ENCODE results near the gene C8G.

Gene C8G

DNA sequence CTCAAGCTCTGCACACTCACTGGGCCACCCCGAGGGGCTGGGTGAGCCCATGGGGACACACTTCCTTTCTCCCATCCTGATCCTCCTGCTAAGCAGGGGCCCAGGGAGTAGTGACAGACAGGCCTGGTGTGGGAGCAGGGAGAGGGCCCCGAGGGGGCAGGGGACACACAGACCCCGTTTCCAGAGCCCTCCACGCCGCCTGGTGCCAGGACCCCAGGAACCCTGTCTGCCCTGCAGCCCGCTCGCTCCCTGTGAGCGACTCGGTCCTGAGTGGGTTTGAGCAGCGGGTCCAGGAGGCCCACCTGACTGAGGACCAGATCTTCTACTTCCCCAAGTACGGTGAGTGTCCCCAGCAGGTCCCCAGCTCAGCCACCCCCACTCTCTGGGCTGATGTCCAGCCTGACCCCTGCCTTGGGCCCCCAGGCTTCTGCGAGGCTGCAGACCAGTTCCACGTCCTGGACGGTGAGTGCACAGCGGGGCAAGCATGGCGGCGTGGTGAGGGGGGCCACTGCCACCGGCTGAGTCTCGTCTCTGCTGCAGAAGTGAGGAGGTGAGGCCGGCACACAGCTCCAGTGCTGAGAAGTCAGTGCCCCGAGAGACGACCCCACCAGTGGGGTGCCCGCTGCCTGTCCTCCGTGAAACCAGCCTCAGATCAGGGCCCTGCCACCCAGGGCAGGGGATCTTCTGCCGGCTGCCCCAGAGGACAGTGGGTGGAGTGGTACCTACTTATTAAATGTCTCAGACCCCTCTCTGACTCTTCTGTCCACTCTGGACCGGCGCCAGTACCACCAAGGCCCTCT is 1.4 kb downstream of the C8G start:
- Histone ChIP-seq H3K4me3 (ENCODE audit: low read length) (no peak overlapping the region), H3K4me1 (ENCODE audit: control insufficient read depth, insufficient read depth, low read length) (peaks cover 40% of the 10 kb centered on the region), H3K36me3 (ENCODE audit: control insufficient read depth, insufficient read depth, low read length) (peaks cover 5% of the 10 kb centered on the region), H3K9ac (ENCODE audit: low read length) (no peak overlapping the region), H3K27me3 (ENCODE audit: control insufficient read depth, insufficient read depth, low read length) (no peaks in the 10 kb centered on the region), H3K9me3 (ENCODE audit: control insufficient read depth, low read length) (no peaks in the 10 kb centered on the region)

DNA sequence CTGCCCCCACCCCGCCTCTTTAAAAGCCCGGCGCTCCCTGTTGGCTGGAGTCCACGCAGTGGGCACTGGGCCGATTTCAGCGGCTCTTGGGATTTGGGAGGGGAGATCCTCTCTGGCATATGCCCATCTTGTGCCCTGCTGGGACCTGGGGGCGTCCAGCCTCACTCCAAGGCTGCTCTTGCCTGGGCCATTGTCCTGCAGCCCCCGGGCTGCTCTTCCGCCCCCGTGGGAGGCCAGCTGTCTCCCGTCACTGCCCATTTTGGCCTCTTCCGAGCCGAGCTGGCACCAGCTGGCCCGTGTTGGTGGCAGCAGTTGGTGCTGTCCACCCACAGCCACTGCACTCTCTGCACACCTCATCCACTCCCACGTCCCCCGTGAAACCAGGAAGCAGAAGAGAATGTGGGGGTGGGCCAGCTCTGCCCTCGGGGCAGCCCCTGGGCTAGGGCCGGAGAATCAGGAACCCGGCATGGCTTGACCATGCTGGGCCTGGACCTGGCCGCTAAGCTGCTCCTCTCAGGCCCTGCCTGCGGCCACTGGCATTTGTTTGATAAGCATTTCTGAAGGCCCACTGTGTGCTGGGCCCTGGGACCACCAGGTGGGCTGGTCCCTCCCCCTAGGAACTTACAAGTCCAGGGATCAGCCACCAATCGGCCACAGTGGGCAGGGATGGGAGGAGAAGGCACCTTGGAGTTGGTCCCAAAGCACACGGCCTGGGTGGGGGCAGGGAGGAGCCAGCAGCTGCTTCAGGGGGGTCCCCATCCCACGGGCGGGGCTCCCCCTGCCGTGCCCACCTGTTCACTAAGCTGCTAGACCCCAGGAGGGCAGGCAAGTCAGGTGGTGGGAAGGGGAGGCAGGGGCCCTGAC is 2.2 kb downstream of the C8G start:
- Histone ChIP-seq H3K4me3 (ENCODE audit: low read length) (no peak overlapping the region), H3K36me3 (ENCODE audit: control insufficient read depth, insufficient read depth, low read length) (peaks cover 3% of the 10 kb centered on the region), H3K9me3 (ENCODE audit: control insufficient read depth, low read length) (no peaks in the 10 kb centered on the region), H3K9ac (ENCODE audit: low read length) (no peak overlapping the region), H3K27me3 (ENCODE audit: control insufficient read depth, insufficient read depth, low read length) (no peaks in the 10 kb centered on the region), H3K4me1 (ENCODE audit: control insufficient read depth, insufficient read depth, low read length) (peaks cover 45% of the 10 kb centered on the region)

- Histone ChIP-seq H3K9ac (ENCODE audit: low read length) (no peak overlapping the region), H3K36me3 (ENCODE audit: control insufficient read depth, insufficient read depth, low read length) (no peaks in the 10 kb centered on the region), H3K9me3 (ENCODE audit: control insufficient read depth, low read length) (no peaks in the 10 kb centered on the region), H3K27me3 (ENCODE audit: control insufficient read depth, insufficient read depth, low read length) (no peaks in the 10 kb centered on the region), H3K4me3 (ENCODE audit: low read length) (no peak overlapping the region), H3K4me1 (ENCODE audit: control insufficient read depth, insufficient read depth, low read length) (peaks cover 38% of the 10 kb centered on the region)
These were observed 3.0 kb downstream of the C8G start for GRCh38 chr9:136947955-136948510.

DNA sequence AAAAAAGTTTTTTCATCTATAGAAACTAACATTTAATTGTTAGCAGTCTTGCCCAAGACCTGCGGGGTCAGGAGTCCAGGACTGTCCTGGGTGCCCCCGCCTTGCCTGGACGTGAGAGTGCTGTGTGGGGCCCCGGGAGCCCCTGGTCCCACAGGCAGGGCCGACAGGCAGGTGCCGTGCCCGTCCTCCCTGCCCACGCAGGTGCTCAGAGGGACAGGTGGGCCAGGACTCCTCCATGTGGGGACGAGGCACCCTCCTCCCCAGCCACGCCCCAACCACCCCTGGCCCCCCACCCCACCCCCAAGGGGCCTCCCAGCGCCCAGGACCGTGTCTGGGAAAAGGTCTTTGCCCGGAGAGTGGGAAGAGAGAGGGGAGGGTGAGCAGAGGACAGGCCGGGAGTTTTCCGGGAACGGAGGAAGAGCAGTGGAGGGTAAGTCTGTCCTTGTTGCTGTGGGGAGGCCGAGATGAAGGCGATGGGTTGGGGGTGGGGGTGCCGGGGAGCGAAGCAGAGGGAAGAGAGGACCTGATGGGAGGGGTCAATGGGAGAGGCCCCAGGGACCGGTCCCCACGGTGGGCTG is 4.3 kb downstream of the C8G start:
- Histone ChIP-seq H3K4me1 (ENCODE audit: control insufficient read depth, insufficient read depth, low read length) (peaks cover 33% of the 10 kb centered on the region), H3K27me3 (ENCODE audit: control insufficient read depth, insufficient read depth, low read length) (no peaks in the 10 kb centered on the region), H3K36me3 (ENCODE audit: control insufficient read depth, insufficient read depth, low read length) (no peaks in the 10 kb centered on the region), H3K9me3 (ENCODE audit: control insufficient read depth, low read length) (no peaks in the 10 kb centered on the region), H3K4me3 (ENCODE audit: low read length) (no peak overlapping the region), H3K9ac (ENCODE audit: low read length) (peak overlapping the region; percentile 59)

DNA sequence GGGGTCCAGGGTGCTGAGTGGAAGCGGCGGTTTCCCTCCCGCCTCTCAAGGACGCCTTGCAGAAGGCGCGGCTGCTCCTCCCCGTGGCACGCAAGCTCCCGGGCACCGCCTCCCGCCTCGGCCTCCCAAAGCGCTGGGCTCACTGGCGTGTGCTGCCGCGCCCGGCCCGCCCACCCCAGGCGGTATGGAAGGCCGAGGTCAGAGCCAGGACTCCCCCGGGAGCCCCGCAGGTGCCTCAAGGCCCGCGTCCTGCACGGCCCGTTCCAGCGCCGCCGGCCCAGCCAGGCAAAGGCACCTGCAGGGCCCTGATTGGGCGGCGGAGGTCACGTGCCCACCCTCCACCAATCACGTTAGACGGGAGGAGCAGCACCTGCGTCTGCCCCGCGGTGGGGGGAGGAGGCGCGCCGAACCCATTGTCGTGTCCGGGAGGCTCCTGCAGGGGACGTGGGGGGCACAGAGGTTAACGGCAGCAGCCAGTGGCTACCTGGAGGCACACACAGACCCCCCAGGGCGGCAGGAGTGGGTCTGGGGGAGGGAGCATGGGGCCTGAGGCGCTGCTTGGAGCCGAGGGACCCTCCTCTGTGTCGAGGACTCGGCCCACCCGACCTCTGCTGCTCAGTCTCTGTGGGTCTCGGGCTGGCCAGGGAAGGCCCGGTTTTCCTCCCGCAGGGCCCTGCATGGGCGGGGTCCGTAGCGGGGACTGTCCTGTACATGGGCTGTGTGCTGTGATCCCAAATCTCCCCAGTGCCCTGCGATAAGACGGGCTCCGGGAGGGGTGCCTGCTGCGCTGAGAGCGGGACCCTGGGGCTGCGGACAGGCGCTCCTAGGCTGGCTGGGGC is 5.0 kb downstream of the C8G start:
- Histone ChIP-seq H3K9me3 (ENCODE audit: control insufficient read depth, low read length) (no peaks in the 10 kb centered on the region), H3K4me1 (ENCODE audit: control insufficient read depth, insufficient read depth, low read length) (peaks cover 29% of the 10 kb centered on the region), H3K36me3 (ENCODE audit: control insufficient read depth, insufficient read depth, low read length) (no peaks in the 10 kb centered on the region), H3K4me3 (ENCODE audit: low read length) (peak overlapping the region; percentile 63), H3K27me3 (ENCODE audit: control insufficient read depth, insufficient read depth, low read length) (no peaks in the 10 kb centered on the region), H3K9ac (ENCODE audit: low read length) (peak overlapping the region; percentile 81)

DNA sequence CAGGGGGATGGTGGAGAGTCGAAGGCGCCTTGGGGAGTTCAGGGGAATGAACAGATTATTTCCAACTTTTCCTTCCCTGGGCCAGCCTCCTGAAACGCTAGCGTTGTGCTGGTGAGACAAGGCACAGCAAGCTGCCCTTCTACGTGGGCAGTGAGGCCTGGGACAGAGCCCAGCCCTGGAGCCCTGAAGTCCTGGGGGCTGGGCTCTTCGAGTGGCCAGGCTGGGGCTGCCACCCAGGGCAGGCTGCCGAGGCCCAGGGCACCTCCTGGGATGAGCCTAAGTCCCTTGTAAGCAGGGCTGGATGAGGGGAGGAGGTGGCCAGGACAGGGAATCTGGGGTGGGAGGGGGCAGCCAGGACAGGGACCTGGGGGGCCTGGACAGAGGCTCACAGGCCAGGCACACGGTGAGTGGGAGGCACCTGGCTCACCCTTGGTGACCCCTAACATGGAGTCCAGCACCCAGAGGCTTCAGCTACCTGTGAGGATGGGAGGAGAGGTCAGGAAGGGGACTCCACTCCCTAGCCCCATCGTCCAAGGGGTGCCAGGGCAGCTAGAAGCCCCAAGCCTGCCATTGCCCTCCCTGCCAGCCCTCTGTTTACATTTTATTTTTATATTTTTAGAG is 5.7 kb downstream of the C8G start:
- peaks cover 27% of the 10 kb centered on the region for H3K4me1 ChIP-seq (ENCODE audit: control insufficient read depth, insufficient read depth, low read length)
- peak overlapping the region; percentile 81 for H3K9ac ChIP-seq (ENCODE audit: low read length)
- no peaks in the 10 kb centered on the region for H3K9me3 ChIP-seq (ENCODE audit: control insufficient read depth, low read length)
- no peaks in the 10 kb centered on the region for H3K27me3 ChIP-seq (ENCODE audit: control insufficient read depth, insufficient read depth, low read length)
- H3K4me3 ChIP-seq (ENCODE audit: low read length) = peak overlapping the region; percentile 63
- no peaks in the 10 kb centered on the region for H3K36me3 ChIP-seq (ENCODE audit: control insufficient read depth, insufficient read depth, low read length)

DNA sequence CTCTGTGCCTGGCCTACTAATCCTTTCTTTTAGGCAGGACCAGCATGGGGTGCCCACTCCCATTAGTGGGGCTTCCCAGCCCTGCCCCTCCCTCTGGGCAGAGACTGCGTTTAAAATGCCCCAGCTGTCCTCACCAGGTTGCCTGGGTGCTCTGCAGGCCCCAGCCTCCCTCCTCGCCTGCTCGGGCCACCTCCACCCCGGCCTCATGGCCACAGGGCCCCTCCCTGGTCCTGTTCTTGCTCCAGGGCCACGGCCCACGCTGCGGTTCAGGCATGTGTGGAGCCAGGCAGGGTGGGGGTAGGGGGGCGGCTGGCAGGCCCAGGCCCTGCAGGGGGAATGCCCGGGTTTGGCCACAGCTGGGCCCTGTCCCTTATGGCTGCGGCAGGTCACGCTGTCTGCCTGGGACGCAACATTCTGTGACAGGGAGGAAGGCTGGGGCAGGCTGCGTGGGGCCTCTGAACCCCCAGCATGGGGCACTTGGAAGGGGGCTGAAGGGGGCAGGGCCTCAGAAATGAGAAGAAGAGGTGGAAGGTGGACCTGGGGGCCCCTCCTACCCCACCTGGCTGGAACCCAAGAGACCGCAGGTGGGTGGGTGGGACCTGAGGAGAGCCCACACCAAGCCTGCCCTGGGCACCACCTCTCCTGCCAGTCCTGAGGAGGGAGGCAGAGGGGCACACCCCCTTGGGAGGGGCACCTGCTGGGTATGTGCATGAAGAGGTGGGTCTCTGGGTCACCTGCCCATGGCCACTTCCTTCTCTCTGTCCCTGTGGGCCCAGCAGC is 6.7 kb downstream of the C8G start, which contains the start of gene LCN12:
Gene LCN12, plus strand, starts transcription at position 733 of the 780 bp plus-strand sequence. CDS start 55 bp downstream, outside the sequence.
- no peaks in the 10 kb centered on the region for H3K36me3 ChIP-seq (ENCODE audit: control insufficient read depth, insufficient read depth, low read length)
- no peak within 1 kb of the TSS for H3K4me3 ChIP-seq (ENCODE audit: low read length)
- H3K9ac ChIP-seq (ENCODE audit: low read length) = no peak within 1 kb of the TSS
- H3K27me3 ChIP-seq (ENCODE audit: control insufficient read depth, insufficient read depth, low read length) = no peaks in the 10 kb centered on the region
- H3K4me1 ChIP-seq (ENCODE audit: control insufficient read depth, insufficient read depth, low read length) = peaks cover 27% of the 10 kb centered on the region
- no peaks in the 10 kb centered on the region for H3K9me3 ChIP-seq (ENCODE audit: control insufficient read depth, low read length)

GRCh38 chr9:136952321-136952850 is 7.3 kb downstream of the C8G start:
- no peaks in the 10 kb centered on the region for H3K27me3 ChIP-seq (ENCODE audit: control insufficient read depth, insufficient read depth, low read length)
- H3K4me3 ChIP-seq (ENCODE audit: low read length) = no peak overlapping the region
- H3K36me3 ChIP-seq (ENCODE audit: control insufficient read depth, insufficient read depth, low read length) = no peaks in the 10 kb centered on the region
- no peaks in the 10 kb centered on the region for H3K9me3 ChIP-seq (ENCODE audit: control insufficient read depth, low read length)
- peaks cover 27% of the 10 kb centered on the region for H3K4me1 ChIP-seq (ENCODE audit: control insufficient read depth, insufficient read depth, low read length)
- no peak overlapping the region for H3K9ac ChIP-seq (ENCODE audit: low read length)

DNA sequence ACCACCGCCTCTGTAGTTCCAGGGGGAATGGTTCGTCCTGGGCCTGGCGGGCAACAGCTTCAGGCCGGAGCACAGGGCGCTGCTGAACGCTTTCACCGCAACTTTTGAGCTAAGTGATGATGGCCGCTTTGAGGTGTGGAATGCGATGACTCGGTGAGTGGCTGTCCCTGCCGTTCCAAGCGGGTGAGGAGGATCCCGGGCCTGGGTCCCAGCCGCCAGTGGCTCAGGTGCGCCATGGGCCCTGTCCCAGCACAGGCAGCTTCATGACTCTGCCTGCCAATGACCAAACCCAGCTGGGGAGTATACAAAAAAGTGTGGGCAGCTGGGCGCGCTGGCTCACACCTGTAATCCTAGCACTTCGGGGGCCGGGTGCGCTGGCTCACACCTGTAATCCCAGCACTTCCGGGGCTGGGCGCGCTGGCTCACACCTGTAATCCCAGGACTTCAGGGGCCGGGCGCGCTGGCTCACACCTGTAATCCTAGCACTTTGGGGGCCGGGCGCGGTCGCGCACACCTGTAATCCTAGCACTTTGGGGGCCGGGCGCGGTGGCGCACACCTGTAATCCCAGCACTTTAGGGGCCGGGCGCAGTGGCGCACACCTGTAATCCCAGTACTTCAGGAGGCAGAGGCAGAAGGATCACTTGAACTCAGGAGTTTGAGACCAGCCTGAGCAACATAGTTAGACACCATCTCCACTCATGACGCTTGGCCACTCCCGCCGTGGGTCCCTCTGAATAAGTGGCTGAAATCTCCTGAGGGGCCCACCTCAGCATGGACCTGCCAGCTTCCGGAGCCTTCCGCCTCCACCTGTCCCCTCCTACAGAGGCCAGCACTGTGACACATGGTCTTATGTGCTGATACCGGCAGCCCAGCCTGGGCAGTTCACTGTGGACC is 8.1 kb downstream of the C8G start:
- H3K9me3 ChIP-seq (ENCODE audit: control insufficient read depth, low read length) = no peaks in the 10 kb centered on the region
- H3K4me3 ChIP-seq (ENCODE audit: low read length) = no peak overlapping the region
- no peaks in the 10 kb centered on the region for H3K36me3 ChIP-seq (ENCODE audit: control insufficient read depth, insufficient read depth, low read length)
- H3K27me3 ChIP-seq (ENCODE audit: control insufficient read depth, insufficient read depth, low read length) = no peaks in the 10 kb centered on the region
- peaks cover 21% of the 10 kb centered on the region for H3K4me1 ChIP-seq (ENCODE audit: control insufficient read depth, insufficient read depth, low read length)
- no peak overlapping the region for H3K9ac ChIP-seq (ENCODE audit: low read length)
